HCT116 (cell line): ENCODE measurements around the gene PERCC1.

ENCODE experiments used
- CTCF ChIP-seq, 3 experiments: fragments of 200-600 bp in 1 of 3; sonication (generic) in 1 of 3; IDR thresholded peaks in 2 of 3; conservative IDR thresholded peaks in 1 of 3; 2 replicates each; pipeline ENCODE4 v1.5.1; 2012 to 2017; ENCODE audit warnings: low read depth in 2 of 3, low read length in 2 of 3, antibody characterized with exemption in 1 of 3, borderline replicate concordance in 1 of 3, control low read depth in 1 of 3, mild to moderate bottlenecking in 1 of 3, mixed read lengths in 1 of 3, mixed run types in 1 of 3, moderate library complexity in 1 of 3; ENCODE audit not compliant: insufficient read depth in 1 of 3
- ELF1 ChIP-seq: IDR thresholded peaks from 2 replicates; pipeline ENCODE4 v1.6.1; 2012; ENCODE audit warnings: low read depth, borderline replicate concordance
- EZH2 ChIP-seq: fragments of 200-600 bp; sonication (generic); IDR thresholded peaks from 2 replicates; pipeline ENCODE4 v1.6.1; 2017; ENCODE audit warnings: antibody characterized with exemption, mixed run types
- EZH2phosphoT487 ChIP-seq: fragments of 200-600 bp; IDR thresholded peaks from 2 replicates; pipeline ENCODE4 v1.6.1; 2018; ENCODE audit warnings: antibody characterized with exemption, borderline replicate concordance
- JUND ChIP-seq: IDR thresholded peaks from 2 replicates; pipeline ENCODE4 v1.6.1; 2012
- MAX ChIP-seq: IDR thresholded peaks from 2 replicates; pipeline ENCODE4 v1.6.1; 2012
- POLR2A ChIP-seq: IDR thresholded peaks from 2 replicates; pipeline ENCODE4 v1.7.0; 2011; ENCODE audit warnings: borderline replicate concordance; ENCODE audit not compliant: insufficient read depth, insufficient read length; ENCODE audit errors: extremely low read depth
- POLR2AphosphoS5 ChIP-seq: IDR thresholded peaks from 2 replicates; pipeline ENCODE4 v1.6.1; 2011; ENCODE audit warnings: mild to moderate bottlenecking, low read depth, low read length, moderate library complexity
- SIN3A ChIP-seq: IDR thresholded peaks from 2 replicates; pipeline ENCODE4 v1.6.1; 2012; ENCODE audit warnings: low read depth
- SP1 ChIP-seq: IDR thresholded peaks from 2 replicates; pipeline ENCODE4 v1.6.1; 2012; ENCODE audit warnings: low read depth
- SRF ChIP-seq: IDR thresholded peaks from 2 replicates; pipeline ENCODE4 v1.6.1; 2012; ENCODE audit warnings: low read depth
- YY1 ChIP-seq: IDR thresholded peaks from 2 replicates; pipeline ENCODE4 v1.6.1; 2011; ENCODE audit warnings: low read length, low read depth, moderate library complexity, mild to moderate bottlenecking; ENCODE audit not compliant: insufficient replicate concordance; ENCODE audit errors: extremely low read depth
- ZNF274 ChIP-seq: fragments of 200-500 bp; sonication (Bioruptor generic); IDR thresholded peaks from 2 replicates; pipeline ENCODE4 v1.6.1; 2014; ENCODE audit warnings: mild to moderate bottlenecking, low read depth, low read length, inconsistent platforms
- TF ChIP-seq, protein P1 (sequence below): IDR thresholded peaks from 2 replicates; pipeline ENCODE4 v1.6.1; 2012

DNA sequence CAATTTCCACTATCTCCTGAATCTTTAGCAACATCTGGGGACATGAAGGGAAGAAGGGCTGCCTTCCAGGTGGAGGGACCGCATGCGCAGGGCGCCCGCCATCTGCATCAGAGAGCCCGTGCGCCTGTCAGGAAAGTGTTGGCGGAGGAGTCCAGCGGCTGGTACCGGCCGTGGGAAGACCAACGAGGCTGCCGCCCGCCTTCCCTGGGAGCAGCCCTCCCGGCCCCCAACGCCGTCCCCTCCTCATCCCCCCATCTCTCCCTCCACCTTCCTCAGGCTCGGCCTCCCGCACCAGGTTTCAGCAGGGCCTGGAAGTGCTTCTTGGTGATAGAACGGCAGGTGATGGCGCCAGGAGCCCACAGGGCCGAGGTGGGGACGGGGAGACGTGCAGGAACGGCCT, 35.2 kb downstream of the PERCC1 start:
- TF ChIP-seq EZH2, result no peak
- TF ChIP-seq, protein P1, sequence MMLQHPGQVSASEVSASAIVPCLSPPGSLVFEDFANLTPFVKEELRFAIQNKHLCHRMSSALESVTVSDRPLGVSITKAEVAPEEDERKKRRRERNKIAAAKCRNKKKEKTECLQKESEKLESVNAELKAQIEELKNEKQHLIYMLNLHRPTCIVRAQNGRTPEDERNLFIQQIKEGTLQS, result no peak
- TF ChIP-seq SRF, result no peak
- no peak for TF ChIP-seq CTCF (IDR thresholded peaks at IDR 0.05 in 2 of 3, conservative IDR thresholded peaks at IDR 0.05 in 1 of 3; ENCODE audit: borderline replicate concordance in 1 of 3, insufficient read depth in 1 of 3, low read depth in 2 of 3, low read length in 2 of 3)
- TF ChIP-seq MAX, result no peak
- TF ChIP-seq ZNF274, result no peak
- no peak for TF ChIP-seq ELF1
- no peak for TF ChIP-seq POLR2A
- TF ChIP-seq POLR2AphosphoS5, result no peak
- no peak for TF ChIP-seq EZH2phosphoT487
- no peak for TF ChIP-seq SIN3A
- no peak for TF ChIP-seq JUND
- no peak for TF ChIP-seq YY1
- TF ChIP-seq SP1, result no peak
